DMS 273 treated with DMSO at 0.1 percent for 48 hours (cell line): ENCODE results near the gene SMCO3.

Experiments
- DNase-seq: peaks from one replicate; lab custom pipeline; 2025; lab: John Stamatoyannopoulos, UW

Gene SMCO3

DNA sequence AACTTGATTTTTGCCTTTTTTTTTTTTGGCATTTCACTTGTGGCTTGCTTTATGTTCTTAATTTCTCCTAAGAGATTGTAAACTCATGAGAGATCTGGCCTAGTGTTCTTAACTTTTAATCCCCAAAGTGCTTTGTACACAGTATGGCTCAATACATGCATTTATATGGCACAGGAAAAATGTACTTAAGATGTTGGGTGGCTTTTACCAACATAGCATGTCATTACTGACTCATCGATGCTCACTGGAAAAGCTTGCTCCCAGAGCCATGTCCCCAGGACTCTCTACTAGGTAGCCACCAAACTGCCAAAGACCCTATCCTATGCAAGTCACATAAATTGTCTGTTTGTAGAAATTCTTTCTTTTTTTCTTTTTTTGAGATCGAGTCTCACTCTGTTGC, 13.1 kb upstream of the SMCO3 start:
- DNase-seq: no peak

DNA sequence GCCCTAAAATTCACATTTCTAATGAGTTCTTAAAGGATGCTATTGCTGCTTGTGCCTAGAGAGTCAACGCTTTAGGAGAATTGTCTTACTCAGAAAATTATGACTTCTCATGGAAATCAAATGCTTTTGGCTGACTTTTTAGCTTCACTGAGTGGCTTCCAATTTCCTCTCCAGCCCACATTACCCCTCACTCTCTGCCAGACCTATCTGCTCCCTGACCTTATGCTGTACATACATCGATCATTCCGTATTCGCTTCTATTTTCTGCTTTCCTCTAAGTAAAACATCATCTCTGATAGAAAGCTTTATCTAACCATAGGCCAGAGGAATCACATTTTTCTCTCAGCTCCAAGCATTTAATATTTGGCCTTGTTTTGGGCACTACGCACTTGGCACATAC, 12.5 kb upstream of the SMCO3 start:
- DNase-seq: no peak

DNA sequence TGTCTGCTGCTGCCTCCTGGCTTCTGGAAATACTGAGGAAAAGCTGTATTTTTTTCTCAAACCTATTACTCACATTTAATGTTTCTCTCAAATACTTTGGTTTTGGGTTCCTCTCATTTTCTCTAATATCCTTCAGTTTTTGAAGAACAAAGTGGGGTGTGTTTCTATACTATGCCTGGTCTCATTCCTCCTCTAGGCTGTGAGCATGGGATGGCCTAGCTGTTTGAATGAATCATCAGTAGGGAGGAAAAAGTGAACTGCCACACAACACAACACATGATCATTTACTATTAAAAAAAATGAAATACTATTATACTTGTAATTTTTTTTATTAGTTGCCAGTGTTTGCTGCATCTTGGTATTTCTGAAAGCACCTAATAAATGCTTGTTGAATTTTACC, 11.3 kb upstream of the SMCO3 start:
- no peak for DNase-seq

DNA sequence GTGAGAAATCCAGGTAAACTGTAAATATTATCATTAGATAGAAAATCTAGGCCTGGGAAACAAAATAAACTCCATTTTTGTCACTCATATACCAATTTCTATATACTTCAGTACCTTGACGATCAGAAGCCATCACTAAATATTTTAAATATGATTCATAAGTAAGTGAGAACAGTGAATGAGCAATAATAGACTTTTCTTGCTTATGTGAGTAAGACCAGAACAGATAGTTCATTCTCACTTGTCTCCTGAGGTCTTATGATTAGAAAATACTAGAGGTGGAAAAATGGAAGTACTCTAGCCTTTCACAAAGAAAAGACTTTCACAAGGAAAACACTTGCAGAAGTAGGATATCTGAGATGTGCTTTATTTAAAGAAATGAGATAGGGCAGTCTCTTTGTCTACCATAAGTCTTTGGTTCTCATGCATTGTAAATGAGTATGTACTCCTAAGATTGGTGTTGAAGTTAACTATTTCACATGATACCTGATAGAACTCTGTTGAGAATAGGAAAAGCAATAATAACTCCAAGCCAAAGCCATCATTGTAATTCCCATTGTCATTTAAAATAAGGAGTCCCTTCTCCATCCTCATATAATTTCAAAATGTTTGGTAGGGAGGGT, 10.1 kb upstream of the SMCO3 start:
- no peak for DNase-seq

DNA sequence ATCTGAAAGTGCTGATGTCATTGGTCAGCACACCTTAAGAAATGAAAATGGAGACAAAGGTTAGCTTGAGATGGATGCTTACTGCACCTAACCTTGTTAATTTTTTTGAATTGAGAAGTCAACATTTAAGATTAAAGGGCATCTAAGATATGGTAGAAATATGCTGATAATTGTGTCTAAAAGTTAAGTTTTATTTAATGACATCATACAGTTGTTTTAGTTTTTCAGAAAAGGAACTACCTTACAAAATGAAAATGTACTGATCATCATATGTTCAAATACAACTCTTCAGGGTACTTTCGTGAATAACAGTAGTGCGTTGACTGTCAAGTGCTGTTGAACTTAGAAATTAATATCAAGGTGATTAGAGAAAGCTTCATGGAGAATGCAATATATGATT, 2.5 kb downstream of the SMCO3 start:
- DNase-seq: no peak

DNA sequence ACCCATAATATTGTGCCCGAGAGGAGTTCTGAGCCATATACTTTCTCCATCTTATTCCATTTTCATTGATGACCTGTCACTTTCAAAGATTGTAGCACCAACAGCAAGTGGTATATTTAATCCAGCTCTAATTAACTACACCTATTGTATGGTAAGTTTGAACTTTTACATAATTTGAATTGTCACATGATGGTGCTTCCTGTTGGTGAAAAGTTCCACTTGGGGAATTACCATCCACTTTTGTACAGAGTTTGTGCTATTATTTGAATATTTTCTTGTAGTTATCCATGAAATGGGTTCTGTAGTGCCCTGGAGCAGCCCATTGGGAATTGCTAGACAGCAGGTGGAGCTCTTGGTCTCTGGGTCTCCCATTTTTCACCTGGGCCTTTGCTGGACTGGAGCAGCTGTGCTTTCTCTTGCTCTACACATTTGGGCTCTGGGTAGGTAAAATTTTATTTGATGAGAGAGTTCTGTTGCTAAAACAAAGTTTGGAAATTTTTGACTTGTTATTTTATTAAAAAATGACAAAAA, 3.0 kb downstream of the SMCO3 start:
- no peak for DNase-seq

DNA sequence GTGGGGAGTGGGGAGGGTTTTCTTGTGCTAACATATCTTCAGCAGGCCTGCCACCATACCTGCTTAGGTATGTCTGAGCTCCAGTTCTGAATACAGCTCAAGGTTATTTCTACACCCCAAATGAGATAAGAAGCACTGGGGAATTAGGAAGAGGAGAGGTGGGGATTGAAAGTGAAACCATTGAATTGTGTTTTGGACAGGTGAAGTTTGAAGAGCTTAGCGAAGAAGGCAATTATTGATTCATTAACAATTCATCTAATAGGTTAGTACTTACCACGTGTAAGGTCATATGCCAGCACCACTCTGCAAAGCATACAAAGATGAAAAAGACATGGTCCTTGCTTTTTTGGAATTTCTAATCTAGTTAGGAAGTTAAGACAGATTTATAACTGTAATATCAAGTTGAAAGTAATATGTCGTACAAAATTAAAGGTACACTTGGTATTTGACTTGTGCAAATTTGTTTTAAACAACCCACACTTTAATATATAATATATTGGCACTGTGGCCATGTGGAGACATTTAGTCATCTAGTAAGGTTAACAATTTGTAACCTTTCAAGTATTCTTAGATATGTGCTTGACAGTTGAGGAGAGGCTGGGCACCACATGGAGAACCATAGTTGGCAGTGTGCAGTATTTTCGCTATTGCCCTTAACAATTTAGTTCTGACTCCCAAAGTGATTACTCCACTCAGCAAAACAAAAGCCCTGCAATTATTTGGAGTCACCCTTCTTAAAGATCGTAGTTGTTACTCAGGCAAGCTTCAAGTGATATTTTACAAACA, 3.6 kb downstream of the SMCO3 start:
- no peak for DNase-seq

DNA sequence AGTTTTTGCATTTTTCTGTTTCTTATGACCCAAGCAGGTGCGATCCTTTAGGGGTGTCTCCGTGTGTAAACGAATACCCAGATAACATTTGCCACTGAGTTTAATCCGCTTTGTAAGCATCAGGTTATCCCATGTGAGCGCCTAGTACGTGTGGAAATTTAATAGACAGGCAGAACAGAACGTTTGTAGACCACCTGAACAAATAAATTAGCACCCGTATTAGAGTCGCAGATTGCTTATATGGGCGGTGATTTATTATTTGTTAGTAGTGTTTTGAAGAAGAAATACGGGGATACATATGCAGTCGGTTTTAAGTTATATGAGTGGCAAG, 10.2 kb downstream of the SMCO3 start:
- peak; percentile 52 for DNase-seq

DNA sequence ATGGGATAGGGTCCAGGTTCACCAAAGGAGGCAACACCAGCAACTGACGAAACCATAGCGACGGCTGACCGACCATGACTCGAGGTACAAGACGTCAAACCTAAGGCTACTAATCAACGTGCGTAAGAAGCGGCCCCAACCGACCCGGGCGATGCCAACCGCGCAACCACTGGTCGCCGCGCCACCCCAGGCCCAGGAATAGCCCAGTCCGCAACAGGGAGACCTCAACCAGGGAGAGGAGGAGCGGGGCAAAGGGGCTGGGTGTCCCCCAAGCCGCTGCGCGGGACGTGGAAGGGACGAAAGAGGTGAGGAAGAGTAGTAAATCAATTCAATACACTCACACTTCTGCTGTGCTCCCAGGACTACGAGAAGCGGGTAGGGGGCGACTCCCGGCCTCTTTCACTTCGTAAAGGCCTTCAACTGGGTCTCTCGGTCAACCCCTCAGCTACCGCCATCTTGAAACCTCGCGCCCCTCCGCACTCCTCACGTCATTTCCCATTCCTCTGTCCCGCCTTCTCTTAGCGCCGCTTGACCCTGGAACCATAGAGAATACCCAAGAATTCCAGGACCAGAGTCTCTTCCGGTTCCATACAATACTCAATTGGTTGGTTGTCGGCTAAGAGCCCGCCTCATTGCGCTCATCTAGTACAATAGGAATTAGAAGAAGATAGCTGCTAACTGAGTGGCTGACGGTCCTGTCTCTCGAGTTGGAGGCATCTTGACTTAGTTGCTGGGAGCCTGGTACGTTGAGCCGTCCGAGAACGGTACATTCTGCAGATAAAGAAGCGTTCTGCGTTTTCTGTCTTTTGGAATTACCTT, 10.8 kb downstream of the SMCO3 start, which contains the start of the genes C12orf60 and WBP11:
Gene C12orf60, plus strand, starts transcription at position 660 of the 819 bp plus-strand sequence. CDS start 19,266 bp downstream, outside the sequence.
Gene WBP11, minus strand, starts transcription at position 468 of the 819 bp plus-strand sequence. CDS start 2,095 bp downstream, outside the sequence.
- peak; percentile 98 for DNase-seq

DNA sequence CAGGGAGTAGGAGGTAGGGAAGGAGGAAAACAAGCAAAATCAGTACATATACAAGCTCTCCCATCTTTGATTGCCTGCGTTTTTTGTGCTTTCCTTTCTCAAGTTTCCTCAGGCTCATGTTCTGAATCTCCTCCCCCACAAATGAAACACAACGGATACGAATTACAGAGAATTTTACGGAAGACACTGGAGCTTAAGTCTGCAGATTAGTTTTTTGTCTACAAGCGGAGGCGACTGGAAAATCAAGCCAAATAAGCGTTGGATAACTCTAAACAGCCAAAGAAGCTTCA, 11.3 kb downstream of the SMCO3 start:
- DNase-seq: no peak

DNA sequence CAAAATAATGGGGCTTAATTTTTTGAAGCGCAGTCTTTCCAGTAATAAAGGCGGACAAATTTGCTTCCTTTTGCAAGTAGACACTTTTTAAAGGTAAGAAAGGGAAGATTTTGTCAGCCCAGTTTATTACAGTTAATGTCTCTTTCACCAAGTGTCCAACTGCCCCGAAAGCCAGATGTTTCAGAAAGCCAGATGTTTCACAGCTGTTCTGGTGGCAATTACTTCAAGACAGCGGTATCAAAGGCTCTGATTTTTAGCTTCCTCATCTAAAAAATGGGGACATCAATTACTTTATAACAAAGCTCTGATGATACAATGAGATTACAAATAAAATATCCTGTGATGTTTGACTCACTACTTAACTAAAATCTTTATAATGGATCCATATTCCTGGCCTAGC, 11.7 kb downstream of the SMCO3 start:
- DNase-seq: no peak

DNA sequence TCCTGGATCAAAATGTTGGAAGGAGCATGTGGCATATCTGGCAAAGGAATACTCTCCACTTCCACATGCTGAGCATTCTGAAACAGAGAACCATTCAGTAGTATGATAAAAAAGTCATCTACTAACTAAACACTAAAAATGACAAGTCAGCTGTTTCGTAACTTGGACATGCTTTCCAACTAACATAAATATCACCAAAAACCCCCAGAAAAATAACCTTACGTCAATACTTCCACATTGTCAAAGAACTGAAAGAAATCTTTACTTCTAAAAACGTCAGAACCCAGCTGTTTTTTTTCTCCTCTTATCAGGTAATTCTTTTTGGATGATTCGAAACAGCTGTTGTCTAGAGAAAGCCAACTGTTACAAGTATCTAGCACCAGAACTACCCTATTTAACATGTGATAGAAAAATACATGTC, 18.9 kb downstream of the SMCO3 start:
- DNase-seq: no peak

DNA sequence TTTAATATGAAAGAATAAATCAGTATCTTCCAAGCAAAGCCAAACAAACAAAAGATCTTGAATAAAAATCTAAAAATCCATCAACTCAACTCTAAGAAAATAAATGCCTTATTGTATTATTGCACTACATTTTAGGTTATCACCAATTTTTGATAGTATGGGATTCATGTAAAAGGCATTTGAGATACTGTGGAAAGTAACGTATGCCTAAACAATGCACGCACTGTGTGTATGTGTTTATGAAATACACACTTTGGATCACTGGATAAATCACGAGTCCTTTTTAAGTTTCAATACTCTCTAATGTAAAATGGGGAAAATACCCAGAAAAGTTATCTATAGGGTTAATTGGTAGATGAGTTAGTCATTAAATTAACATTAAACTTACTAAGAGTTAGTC, 28.4 kb downstream of the SMCO3 start:
- DNase-seq: no peak

DNA sequence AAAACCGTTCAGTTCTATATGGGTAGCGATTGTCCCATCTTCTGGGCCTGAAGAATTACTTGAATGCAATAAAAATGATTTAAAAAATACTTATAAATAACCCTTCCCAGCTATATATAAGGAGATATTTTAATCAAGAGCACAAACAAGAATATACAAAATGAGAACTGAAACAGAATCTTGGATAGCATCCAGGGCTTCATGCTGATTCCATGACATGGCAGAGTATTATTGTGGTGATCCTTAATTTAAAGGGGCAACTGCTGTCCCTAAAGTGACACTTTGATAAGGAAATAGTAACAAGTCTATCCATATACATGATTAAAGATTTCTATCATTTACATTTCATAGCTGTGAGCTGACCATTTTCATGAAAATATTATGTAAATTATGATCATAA, 29.5 kb downstream of the SMCO3 start:
- DNase-seq: no peak

DNA sequence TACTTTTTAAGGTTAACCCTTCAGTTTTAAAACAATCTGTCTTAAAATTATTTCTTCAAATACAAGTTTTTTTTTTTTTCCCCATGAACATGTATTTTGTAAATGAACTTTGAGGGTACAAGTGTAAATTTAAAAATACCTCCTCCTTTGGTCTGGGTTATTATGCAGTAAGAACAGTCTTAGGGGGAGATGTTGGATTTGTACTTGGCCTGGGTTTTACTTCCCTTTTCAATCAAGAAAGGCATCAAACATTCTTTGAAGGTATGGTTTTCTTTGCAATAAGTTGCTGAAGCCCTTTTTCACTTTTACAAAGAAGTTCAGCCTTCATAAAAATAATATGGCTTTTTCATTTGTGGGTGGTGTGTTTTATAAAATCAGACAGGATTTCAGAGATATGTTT, 31.2 kb downstream of the SMCO3 start:
- no peak for DNase-seq

DNA sequence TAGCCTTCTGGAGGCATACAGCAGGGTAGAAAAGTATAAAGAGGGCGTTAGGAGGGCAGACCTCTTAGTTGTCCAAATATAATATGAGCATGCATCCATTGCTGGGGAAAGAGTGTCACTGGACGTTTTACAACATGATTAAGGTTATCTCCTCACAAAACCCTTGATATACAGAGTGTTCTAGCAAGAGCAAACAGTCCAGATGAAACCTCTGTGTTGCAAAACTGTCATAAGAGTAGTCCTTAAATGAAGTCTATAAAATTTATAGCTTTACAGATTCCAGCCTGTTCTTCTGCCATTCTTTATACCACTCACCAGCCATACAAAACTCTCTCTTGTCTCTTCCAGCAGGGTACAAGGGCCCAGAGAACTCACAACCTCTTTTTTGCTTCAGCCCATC, 32.4 kb downstream of the SMCO3 start:
- no peak for DNase-seq

DNA sequence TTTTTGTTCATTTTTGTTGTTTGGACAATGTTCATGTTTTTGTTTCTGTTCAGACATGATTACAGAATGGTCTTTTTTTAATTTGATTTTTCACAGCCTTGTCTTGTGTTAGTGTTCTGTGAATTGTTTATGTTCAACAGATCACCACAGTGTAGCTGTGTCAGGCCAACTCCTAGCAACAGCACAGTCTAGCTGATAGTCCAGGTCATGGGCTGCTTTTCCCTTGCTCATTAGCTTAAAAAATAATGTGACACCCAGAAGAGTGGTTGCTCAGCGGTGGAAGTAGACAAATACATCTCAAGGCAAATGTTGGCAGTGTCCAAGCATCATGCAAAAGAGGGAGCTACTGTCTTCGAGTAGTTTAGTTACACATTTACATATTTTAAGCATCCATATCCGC, 33.1 kb downstream of the SMCO3 start:
- no peak for DNase-seq

DNA sequence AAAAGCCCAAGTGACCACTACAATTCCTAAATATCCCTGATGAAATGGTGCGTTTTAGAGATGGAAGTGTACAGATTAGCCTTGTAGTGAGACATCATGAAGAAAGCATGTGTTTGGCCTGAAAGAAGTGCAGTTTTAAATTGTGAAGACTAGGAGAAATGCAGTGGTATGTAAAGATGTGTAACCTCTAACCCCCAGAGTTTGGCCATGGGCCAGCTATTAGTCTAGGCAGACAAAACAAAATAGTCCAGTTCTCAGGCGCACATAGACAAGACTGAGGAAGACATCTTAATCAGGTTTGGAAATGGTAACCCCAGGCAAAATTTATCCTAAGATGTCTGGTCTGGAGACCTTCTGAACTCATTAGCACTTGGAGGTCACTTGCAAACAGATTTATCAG, 34.1 kb downstream of the SMCO3 start:
- no peak for DNase-seq

DNA sequence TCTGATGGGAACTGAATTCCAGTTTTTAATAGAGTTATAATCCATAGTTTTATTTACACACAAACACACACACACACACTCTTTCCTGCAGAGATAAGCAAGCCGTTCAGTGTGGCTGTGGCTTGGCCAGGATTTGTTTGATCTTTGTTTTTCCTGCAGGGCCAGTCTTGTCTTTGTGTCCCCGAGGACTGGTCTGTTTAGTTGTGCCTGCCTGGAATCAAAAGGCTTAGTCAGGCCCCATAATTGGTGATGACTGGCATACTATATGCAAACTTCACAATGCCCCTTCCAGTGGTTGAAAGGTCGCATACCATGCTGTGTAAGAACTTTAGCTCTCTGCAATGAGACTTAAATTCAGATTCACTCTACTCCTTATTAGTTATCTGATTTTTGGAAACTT, 36.7 kb downstream of the SMCO3 start:
- DNase-seq: no peak

DNA sequence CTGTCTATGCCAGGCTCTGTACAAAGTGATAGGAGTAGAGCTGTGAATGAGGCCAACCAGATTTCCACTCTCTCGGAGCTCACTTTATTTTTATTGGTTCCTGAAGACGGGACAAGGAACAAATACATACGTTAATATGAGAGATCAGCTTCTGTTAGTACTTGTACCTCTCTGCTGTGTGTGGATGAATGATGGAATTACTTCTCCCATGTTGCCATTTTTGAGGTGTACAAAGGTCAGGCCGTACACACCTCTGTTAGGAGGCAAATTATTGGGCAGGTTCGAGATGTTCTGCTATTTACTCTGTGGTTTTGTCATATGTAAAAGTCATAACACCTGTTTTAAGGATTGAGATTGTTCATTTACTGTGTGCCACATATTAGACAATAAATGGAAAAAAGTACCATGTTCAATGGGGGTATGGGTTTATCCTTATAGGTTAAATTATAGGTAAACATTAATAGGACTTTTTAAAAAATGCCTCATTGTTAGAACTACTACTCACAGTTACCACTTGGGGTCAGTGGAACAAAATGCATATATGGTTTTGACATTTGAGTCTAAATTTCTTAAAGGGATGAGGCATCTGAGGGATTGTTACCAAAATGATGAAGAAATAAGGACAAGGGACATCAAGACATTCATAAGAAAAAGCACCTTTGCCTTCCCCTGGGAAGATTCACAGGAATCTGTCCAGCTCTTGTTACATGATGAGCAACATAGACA, 37.6 kb downstream of the SMCO3 start:
- no peak for DNase-seq

DNA sequence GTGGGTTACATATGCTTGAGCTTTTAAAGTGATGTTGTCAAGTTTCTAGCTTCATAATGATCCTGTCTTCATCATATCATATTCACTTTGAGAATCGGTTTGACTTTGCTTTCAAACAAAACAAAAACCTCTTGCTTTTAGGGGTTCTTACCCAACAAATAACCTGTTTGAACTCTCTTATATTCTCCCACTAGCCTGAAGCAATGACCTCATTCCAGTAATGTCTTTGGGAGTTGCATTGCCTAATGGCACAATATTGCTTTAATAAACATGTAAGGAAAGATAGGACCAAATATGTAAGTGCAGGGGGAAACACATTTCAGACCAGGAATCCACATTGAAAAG, 38.4 kb downstream of the SMCO3 start:
- DNase-seq: no peak

DNA sequence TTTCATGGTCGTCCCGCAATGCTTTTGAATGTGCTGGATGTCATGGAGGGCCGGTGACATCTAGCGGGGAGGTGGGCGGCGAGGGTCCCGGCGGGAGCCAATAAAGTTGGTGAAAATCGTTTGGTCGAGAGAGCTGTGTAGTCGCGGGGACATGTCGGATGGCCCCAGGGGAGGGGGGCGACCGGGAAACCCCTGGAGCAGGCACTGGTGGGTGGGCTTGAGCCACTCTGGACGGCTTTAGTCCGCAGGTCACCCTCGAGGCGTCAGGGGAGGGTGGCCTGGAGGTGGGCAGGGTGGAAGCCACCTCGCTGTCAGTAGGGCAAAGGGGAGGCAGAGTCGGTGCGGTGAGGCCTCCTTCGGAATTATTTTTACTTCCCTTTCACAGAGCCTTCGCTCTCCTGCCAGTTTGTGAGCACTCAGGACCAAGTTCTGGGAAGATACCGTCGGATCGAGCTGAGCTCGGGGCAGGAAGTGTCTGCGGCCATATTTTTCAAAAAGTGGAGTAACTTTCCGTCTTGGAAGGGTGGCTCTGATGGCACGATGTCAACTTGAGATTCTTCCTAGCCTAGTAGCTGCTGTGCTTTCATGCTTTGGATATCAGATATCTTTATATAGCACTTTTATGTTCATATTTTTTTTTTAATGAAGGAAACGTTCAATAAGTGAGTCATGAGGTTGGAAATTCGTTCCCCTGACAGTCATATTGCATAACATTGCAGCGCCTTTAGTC, 38.9 kb downstream of the SMCO3 start:
- DNase-seq: no peak
